Endothelial cell (in vitro differentiated cells): ENCODE measurements around the gene DNASE1L1. TPM values are rescaled to one million over a fixed set of nuclear protein-coding genes. Genes with fewer than 3 reads are reported as not detected.

Experiments used
- DNase-seq: peaks from one replicate; pipeline ENCODE4 v3.0.0; 2021; ENCODE audit warnings: low spot score
- H3K27ac Mint-ChIP-seq: one replicate; pipeline ENCODE4 v1.8.0; 2021; ENCODE audit warnings: mixed read lengths, inconsistent platforms; ENCODE audit not compliant: unreplicated experiment
- H3K27me3 Mint-ChIP-seq: one replicate; pipeline ENCODE4 v1.8.0; 2021; ENCODE audit warnings: mild to moderate bottlenecking, moderate library complexity, mixed read lengths, inconsistent platforms; ENCODE audit not compliant: unreplicated experiment
- H3K36me3 Mint-ChIP-seq: one replicate; pipeline ENCODE4 v1.8.0; 2021; ENCODE audit warnings: mild to moderate bottlenecking, low read depth, mixed read lengths, inconsistent platforms; ENCODE audit not compliant: unreplicated experiment
- H3K4me1 Mint-ChIP-seq: one replicate; pipeline ENCODE4 v1.8.0; 2021; ENCODE audit warnings: mild to moderate bottlenecking, mixed read lengths, inconsistent platforms; ENCODE audit not compliant: unreplicated experiment
- H3K4me3 Mint-ChIP-seq: one replicate; pipeline ENCODE4 v1.8.0; 2021; ENCODE audit warnings: mild to moderate bottlenecking, mixed read lengths, inconsistent platforms; ENCODE audit not compliant: unreplicated experiment
- H3K9me3 Mint-ChIP-seq: one replicate; pipeline ENCODE4 v1.8.0; 2021; ENCODE audit warnings: mixed read lengths, inconsistent platforms; ENCODE audit not compliant: unreplicated experiment
- total RNA-seq: library from RNA; stranded (reverse); fragmentation: NEBNext Ultra II Directional; extraction: Animal tissue kit (Norgen Biotek cat#: 25700); gene quantifications from one replicate; pipeline ENCODE4 v1.2.1, GENCODE V29; 2021; ENCODE audit not compliant: unreplicated experiment
- TF ChIP-seq, protein P1 (sequence below): fragments of 200-600 bp; sonication (generic); IDR thresholded peaks from one replicate; pipeline ENCODE4 v1.5.0; 2021; ENCODE audit warnings: antibody characterized with exemption; ENCODE audit not compliant: unreplicated experiment

Gene DNASE1L1
- total RNA-seq, 1 donor from 2014 or later, result 38.6 TPM

DNA sequence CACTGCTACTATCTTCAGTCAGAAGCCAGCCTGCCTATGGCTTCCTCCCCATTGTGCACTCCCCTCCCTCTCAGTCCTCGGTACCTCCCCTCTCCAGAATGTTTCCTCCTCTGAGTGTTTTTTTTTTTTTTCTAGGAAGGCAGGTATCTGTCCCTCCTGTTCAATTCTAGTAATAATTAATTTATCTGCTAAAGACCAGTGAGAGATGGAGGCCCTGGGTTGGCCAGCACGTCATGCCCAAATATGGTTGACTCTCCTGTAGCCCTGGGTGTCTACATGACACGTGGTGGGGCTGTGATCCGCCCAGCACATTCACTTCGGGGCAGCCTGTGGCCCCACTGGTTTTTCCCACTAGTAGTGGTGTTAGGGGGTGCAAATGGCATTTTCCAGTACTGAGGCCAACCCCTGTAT is 36.4 kb downstream of the DNASE1L1 start:
- no peaks in the 10 kb centered on the region for H3K36me3 Mint-ChIP-seq
- peaks cover 2% of the 10 kb centered on the region for H3K27me3 Mint-ChIP-seq
- no peaks in the 10 kb centered on the region for H3K9me3 Mint-ChIP-seq
- H3K4me1 Mint-ChIP-seq, result no peaks in the 10 kb centered on the region
- no peak for DNase-seq
- TF ChIP-seq, protein P1, sequence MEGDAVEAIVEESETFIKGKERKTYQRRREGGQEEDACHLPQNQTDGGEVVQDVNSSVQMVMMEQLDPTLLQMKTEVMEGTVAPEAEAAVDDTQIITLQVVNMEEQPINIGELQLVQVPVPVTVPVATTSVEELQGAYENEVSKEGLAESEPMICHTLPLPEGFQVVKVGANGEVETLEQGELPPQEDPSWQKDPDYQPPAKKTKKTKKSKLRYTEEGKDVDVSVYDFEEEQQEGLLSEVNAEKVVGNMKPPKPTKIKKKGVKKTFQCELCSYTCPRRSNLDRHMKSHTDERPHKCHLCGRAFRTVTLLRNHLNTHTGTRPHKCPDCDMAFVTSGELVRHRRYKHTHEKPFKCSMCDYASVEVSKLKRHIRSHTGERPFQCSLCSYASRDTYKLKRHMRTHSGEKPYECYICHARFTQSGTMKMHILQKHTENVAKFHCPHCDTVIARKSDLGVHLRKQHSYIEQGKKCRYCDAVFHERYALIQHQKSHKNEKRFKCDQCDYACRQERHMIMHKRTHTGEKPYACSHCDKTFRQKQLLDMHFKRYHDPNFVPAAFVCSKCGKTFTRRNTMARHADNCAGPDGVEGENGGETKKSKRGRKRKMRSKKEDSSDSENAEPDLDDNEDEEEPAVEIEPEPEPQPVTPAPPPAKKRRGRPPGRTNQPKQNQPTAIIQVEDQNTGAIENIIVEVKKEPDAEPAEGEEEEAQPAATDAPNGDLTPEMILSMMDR, result no peak
- H3K27ac Mint-ChIP-seq, result no peak overlapping the region
- peak overlapping the region; percentile 62 for H3K4me3 Mint-ChIP-seq

DNA sequence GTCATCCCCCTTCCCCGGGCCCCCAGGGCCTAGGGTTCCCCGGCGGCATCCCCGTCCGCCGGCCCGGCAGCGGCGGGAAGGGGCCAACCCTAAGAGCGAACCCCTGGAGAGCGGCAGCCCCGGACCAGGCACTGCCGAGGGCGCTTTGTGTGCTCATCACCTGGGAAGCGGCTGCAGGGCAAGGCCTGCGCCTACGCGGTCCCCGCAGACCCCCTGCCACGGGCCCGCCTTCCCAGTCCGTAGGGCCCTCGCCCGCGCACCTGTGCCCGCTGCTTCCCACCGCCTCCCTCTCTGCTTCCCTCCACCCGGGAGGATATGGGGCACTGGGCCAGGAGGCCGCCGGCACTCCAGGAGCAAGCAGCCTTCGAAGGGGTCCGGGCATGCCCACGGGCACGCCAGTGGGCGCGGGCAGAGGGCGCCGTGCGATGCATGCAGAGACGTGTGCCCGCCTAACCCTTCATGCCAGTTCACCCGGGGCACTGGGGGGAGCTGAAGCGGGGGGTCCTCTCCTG is 37.2 kb downstream of the DNASE1L1 start:
- no peak overlapping the region for H3K27ac Mint-ChIP-seq
- H3K4me3 Mint-ChIP-seq, result no peak overlapping the region
- H3K36me3 Mint-ChIP-seq, result no peaks in the 10 kb centered on the region
- peaks cover 2% of the 10 kb centered on the region for H3K27me3 Mint-ChIP-seq
- TF ChIP-seq, protein P1, result no peak
- H3K9me3 Mint-ChIP-seq, result no peaks in the 10 kb centered on the region
- H3K4me1 Mint-ChIP-seq, result no peaks in the 10 kb centered on the region
- no peak for DNase-seq

DNA sequence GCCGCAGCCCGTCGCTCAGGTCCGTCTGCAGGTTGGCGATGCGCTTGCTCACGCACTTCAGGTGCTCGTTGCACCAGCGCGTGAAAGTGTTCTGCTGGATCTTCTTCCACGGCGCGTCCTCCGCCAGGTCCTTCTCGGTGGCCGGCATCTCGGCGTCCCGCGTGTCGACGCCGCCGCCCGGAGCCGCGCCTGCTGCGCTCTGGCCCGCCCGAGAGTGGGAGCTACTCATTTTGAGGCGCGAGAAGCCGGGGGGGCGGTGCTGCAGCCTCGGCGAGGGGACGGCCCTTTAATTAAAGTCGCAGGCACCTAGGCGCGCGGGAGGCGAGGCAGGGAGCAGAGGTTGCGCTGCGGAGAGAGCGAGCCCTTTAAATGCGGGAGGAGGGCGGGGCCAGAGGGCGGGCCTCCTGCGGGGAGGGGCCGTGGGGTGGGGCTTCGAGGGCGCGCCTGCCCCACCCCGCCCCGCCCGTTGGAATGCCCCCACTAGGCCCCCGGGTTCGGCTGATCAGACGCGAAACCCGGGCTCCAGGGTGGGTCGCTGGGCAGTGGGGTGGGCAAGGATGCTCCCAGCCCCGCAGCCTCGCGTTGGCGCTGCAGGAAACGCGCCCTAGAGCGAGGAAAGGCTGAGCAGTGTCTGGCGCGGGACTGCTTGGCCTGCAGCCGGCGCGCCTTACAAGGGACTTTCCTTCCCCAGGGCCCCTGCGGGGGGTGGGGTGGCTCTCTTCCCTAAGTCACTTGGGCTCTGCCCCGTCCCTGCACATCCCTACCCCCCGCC is 37.9 kb downstream of the DNASE1L1 start:
- Mint-ChIP-seq H3K9me3 (no peaks in the 10 kb centered on the region), H3K4me1 (no peaks in the 10 kb centered on the region), H3K27me3 (peaks cover 2% of the 10 kb centered on the region), H3K27ac (peak overlapping the region; percentile 57), H3K4me3 (peak overlapping the region; percentile 87), H3K36me3 (no peaks in the 10 kb centered on the region)
- TF ChIP-seq, protein P1, result no peak
- peak; percentile 77 for DNase-seq

DNA sequence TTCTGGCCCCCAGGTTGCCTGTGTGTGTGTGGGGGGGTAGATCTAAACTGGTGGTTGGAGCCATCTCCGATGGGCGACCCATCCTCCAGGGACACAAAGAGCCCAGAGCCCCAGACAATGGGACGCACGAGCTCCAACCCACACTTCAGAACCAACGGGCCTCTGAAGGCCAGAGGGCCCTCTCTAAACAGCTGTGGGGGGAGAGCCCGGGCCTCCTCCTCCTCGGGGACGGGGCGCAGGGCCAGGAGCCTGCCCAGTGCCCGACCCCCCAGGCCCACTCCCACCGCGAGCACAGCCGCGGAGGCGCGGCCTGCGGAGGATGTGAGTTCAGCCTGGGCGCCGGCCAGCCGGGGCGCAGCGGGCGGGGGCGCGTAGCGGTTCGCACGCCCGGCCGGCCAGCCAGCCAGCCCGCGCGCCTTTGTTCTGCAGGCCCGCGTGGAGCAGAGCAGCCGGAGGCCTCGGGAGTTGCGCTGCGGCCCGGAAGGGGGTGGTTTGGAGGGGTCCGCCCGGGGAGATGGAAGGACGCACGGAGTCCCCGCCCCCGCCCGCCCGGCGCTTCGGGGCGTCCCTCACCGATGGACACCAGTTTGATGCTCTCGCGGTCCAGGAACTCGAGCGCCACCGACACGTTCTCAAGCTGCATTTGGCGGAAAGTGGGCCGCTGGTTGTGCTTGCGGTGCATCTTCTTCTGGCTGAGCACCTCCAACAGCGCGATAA is 38.6 kb downstream of the DNASE1L1 start:
- H3K27ac Mint-ChIP-seq, result peak overlapping the region; percentile 94
- TF ChIP-seq, protein P1, result no peak
- peak overlapping the region; percentile 94 for H3K4me3 Mint-ChIP-seq
- no peaks in the 10 kb centered on the region for H3K9me3 Mint-ChIP-seq
- peaks cover 3% of the 10 kb centered on the region for H3K27me3 Mint-ChIP-seq
- H3K4me1 Mint-ChIP-seq, result no peaks in the 10 kb centered on the region
- DNase-seq, result peak; percentile 15
- no peaks in the 10 kb centered on the region for H3K36me3 Mint-ChIP-seq
